AG08396 (cell line): ENCODE measurements around the gene HADHA.
A peak's percentile ranks its signal among the peaks of the same experiment; 100 is the strongest.
"Not testable (repeated sequence)": the region's sequence is repeated elsewhere in the genome, so short reads cannot be mapped to it uniquely, and the experiment has no call there.

Experiments
- DNase-seq: peaks from one replicate; pipeline ENCODE4 v3.0.0; 2012; ENCODE audit warnings: low spot score, mixed read lengths

HADHA gene

DNA sequence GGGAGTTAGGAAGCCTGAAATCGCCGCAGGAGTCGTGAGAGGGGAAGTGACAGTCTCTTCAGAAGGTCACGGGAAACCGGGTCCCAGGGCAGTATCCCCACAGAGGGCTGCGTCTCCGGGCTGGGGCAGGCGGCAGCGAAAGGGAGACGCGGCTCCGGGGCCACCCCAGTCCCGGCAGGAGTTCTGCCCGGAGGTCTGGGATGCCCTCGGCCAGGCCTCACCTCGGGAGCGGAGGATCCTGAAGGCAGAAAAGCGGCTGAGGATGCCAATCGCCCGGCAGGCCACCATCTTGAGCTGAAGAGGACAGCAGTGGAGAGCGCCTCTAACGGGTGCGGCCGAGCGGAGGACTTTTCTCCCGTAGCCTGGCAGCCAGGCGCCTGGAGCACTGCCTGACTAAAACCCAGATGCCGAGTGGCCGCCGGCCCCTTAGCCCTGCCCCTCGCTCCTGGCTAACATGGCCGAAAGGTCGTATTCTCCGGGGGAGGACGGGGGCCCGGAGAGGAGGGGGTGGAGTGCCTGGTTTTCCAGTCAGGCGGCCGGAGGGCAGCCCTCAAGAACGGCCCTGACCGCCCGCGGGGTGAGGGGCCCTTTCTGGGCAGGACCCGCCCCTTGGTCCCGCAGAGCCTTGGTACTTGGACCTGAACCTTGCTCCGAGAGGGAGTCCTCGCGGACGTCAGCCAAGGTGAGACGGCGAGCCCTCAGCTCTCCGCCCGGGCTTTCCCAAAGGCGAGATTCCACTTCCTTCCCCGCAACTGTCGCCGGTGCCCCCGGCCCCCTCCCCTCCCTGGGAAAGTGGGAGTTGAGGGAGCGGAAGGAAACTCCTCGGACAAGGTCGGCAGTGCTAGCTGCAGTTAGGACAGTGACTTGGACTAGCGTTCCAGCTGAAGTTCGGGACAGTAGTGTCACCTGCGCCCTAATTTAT lies at the start of gene HADHA, which contains the start of gene HADHB:
Gene HADHA, minus strand, starts transcription at position 324 of the 922 bp plus-strand sequence. Its CDS starts 36 bp downstream, at position 288.
Gene HADHB, plus strand, starts transcription at position 631 of the 922 bp plus-strand sequence. CDS start 9,316 bp downstream, outside the sequence.
- peak; percentile 90 for DNase-seq

GRCh38 chr2:26292646-26293045 lies 48.2 kb upstream of the HADHA start:
- no peak for DNase-seq

DNA sequence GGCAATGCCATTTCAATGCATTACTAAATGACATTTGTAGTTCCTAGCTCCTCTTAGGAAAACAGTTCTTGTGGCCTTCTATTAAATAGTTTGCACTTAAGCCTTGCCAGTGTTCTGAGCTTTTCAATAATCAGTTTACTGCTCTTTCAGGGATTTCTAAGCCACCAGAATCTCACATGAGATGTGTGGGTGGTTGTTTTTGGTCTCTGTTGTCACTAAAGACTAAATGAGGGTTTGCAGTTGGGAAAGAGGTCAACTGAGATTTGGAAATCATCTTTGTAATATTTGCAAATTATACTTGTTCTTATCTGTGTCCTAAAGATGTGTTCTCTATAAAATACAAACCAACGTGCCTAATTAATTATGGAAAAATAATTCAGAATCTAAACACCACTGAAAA lies 45.6 kb upstream of the HADHA start:
- DNase-seq = no peak

DNA sequence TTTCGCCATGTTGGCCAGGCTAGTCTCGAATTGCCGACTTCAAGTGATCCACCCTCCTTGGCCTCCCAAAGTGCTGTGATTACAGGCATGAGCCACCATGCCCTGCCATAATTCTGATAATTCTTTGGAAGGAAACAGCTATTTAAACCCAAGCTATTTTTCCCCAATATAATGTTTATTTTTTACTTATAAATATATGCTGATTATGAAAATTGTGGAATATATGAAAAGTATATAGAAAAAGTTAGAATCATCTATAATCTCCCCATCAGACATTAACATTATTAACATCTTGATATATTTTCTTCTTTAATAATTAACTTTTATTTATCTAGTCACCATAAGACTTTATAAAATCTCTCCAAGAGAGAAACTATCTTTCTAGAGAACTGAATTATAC lies 41.5 kb upstream of the HADHA start:
- DNase-seq = no peak

- peak; percentile 16 for DNase-seq
Measured at GRCh38 chr2:26284132-26284531, 39.7 kb upstream of the HADHA start.

DNA sequence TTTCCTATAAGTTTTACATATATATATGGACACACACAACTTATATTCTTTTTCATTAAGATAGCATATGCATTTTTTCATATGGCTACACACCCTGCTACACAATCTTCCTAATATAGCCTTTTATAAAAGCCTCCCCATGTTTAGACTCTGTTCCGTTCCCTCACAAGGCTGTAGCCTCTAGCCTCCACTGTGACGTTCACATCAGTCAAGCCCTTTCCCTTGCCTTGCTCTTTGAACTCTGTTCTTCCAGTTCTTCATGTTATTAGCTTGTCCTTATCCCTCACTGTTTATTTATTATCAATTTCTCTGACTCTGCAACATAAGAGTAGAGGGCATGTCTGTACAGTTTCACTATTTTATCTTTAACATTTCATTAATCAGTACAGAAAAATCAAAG lies 39.2 kb upstream of the HADHA start:
- no peak for DNase-seq

- DNase-seq = no peak
Measured at GRCh38 chr2:26281226-26281625, 36.8 kb upstream of the HADHA start.

GRCh38 chr2:26279886-26280285 lies 35.5 kb upstream of the HADHA start:
- no peak for DNase-seq

DNA sequence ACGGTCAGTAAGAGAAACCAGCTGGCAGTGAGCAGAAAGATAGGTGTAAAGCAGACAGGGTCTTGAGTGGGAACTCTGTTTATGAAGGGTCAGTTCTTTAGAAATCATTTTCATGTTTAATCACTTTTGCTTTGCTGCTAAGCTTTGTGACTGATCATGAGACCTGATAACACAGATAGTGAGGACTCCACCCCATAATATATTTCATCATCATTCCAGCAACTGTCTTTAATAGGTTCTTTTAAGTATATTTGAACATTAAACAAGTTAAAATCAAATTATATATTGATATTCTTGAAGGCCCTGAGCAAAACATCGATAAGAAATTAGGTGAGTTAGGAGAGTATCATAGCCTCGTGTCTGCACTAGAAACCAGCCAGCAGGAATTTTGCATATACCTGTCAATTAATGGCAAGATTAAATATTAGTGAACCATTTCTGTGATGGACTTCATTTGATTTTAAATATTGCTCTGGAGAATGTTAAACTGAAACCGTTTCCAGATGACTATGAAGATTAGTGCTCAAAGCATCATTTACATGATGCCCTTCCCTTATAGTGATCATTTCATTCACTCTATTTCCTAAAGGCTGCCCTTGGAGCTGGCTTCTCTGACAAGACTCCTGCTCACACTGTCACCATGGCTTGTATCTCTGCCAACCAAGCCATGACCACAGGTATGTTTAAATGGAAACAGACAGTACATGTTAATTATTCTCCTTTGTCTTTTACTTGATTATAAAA lies 32.2 kb upstream of the HADHA start:
- DNase-seq = no peak

- peak; percentile 59 for DNase-seq
Measured at GRCh38 chr2:26274058-26274613, 29.7 kb upstream of the HADHA start.

GRCh38 chr2:26273501-26273900 lies 29.1 kb upstream of the HADHA start:
- no peak for DNase-seq

- DNase-seq = no peak
Measured at GRCh38 chr2:26270373-26270772, 25.9 kb upstream of the HADHA start.

GRCh38 chr2:26269571-26270158 lies 25.2 kb upstream of the HADHA start:
- DNase-seq = no peak

- not testable (repeated sequence) for DNase-seq
Measured at GRCh38 chr2:26268670-26269385, 24.4 kb upstream of the HADHA start.

GRCh38 chr2:26268213-26268612 lies 23.8 kb upstream of the HADHA start:
- DNase-seq = no peak

DNA sequence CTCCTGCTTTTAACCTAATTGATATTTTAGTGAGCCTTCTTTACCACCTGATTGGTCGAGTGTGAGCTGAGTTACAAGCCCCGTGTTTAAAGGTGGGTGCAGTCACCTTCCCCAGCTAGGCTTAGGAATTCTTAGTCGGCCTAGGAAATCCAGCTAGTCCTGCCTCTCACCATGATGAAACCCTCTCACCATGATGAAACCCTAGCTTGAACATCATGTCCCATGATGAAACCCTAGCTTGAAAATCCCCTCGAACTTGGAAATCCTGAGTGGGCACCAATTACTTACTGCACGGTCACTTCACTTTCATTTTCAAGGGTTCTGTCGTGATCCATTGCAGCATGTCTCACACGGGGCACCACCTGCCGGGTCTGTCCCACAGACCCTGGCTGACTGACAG lies 14.4 kb upstream of the HADHA start:
- not testable (repeated sequence) for DNase-seq

DNA sequence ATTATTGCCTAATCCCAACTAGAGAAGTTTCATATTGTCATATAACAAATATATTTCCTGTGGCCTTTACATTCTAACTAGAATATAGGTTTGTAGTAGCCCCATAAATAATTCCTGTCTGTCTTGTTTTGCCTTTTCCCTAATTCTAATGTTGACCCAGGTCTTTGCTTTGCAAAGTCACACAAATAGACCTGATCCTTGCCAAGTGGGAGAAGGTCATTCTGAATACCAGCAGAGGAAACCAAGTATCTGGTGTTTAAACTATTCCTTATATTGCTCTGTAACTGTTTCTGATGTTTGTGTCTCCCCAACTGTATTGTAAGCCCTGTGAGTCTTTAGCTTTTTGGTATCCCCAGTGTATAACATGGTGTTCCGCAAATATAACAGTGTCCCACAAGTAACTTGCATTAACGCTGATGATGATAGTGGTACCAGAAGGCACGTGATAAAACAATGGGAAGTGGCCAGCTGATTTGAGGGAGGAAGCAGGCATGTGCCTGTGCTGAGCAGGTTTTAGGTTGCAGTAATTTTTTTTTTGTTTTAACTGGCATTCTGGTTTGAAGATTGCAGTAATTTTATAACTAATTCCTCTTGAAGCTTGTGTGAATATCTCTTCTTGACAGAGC lies 11.4 kb upstream of the HADHA start:
- DNase-seq = no peak

- DNase-seq = no peak
Measured at GRCh38 chr2:26251893-26252292, 7.5 kb upstream of the HADHA start.

- no peak for DNase-seq
Measured at GRCh38 chr2:26249625-26250024, 5.2 kb upstream of the HADHA start.

- no peak for DNase-seq
Measured at GRCh38 chr2:26246818-26247217, 2.4 kb upstream of the HADHA start.

DNA sequence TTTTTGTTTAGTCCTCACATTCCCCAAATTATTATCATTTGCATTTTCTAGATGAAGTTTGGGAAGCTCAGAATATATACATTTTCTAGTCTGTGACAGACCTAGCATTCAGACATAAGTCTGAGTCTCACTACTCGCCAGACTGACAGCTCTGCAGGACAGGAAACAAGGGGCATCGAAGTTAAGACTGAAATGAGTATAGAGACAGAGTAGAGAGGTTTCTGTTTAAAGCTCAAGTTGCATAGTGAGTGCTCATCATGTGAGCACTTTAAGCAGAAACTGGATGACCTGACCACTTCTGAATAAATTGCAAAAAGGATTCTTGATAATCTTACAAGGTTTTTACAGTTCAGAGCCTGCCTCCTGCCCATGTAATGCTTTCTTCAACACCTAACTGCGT lies 1.4 kb upstream of the HADHA start:
- no peak for DNase-seq
